ENCODE data around the gene LRRC4C. TPM values are rescaled to one million over a fixed set of nuclear protein-coding genes. Genes with fewer than 3 reads are reported as not detected.

LRRC4C gene
- polyA plus RNA-seq, 1 of the 3 experiments (the other 2 are of a cell fraction) = 0.16 TPM

DNA sequence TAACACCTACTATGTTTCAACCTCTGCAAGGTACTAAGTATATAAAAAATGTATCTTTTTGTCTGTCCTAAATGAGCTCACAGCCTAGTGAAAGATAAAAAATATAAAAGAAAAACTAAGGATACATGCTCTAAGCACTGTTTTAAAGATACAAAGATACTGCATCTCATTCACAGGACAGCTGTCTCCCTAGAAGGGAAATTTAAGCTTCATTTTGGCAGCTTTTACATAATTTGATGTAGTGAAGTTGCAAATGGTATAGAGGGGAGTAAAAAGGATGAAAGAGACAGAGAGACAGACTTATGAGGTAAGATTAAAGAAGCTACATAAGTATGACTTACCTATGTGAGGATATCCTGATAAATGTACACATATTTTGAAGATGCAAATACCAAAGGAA lies 53.6 kb downstream of the LRRC4C start (continued):
- TF ChIP-seq, protein P1, sequence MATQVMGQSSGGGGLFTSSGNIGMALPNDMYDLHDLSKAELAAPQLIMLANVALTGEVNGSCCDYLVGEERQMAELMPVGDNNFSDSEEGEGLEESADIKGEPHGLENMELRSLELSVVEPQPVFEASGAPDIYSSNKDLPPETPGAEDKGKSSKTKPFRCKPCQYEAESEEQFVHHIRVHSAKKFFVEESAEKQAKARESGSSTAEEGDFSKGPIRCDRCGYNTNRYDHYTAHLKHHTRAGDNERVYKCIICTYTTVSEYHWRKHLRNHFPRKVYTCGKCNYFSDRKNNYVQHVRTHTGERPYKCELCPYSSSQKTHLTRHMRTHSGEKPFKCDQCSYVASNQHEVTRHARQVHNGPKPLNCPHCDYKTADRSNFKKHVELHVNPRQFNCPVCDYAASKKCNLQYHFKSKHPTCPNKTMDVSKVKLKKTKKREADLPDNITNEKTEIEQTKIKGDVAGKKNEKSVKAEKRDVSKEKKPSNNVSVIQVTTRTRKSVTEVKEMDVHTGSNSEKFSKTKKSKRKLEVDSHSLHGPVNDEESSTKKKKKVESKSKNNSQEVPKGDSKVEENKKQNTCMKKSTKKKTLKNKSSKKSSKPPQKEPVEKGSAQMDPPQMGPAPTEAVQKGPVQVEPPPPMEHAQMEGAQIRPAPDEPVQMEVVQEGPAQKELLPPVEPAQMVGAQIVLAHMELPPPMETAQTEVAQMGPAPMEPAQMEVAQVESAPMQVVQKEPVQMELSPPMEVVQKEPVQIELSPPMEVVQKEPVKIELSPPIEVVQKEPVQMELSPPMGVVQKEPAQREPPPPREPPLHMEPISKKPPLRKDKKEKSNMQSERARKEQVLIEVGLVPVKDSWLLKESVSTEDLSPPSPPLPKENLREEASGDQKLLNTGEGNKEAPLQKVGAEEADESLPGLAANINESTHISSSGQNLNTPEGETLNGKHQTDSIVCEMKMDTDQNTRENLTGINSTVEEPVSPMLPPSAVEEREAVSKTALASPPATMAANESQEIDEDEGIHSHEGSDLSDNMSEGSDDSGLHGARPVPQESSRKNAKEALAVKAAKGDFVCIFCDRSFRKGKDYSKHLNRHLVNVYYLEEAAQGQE (IDR thresholded peaks at IDR 0.05; ENCODE audit: low read depth, low read length) = no peak
- TF ChIP-seq EZH2phosphoT487 (IDR thresholded peaks at IDR 0.05; ENCODE audit: borderline replicate concordance, low read depth) (no peak), MXI1 (IDR thresholded peaks at IDR 0.05; ENCODE audit: low read depth, low read length) (no peak), TAF1 (IDR thresholded peaks at IDR 0.05; ENCODE audit: borderline replicate concordance, low read depth, low read length) (no peak)
- TF ChIP-seq, protein P2, sequence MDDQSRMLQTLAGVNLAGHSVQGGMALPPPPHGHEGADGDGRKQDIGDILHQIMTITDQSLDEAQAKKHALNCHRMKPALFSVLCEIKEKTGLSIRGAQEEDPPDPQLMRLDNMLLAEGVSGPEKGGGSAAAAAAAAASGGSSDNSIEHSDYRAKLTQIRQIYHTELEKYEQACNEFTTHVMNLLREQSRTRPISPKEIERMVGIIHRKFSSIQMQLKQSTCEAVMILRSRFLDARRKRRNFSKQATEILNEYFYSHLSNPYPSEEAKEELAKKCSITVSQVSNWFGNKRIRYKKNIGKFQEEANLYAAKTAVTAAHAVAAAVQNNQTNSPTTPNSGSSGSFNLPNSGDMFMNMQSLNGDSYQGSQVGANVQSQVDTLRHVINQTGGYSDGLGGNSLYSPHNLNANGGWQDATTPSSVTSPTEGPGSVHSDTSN (IDR thresholded peaks at IDR 0.05) = no peak
- TF ChIP-seq, protein P3, sequence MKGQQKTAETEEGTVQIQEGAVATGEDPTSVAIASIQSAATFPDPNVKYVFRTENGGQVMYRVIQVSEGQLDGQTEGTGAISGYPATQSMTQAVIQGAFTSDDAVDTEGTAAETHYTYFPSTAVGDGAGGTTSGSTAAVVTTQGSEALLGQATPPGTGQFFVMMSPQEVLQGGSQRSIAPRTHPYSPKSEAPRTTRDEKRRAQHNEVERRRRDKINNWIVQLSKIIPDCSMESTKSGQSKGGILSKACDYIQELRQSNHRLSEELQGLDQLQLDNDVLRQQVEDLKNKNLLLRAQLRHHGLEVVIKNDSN (IDR thresholded peaks at IDR 0.05; ENCODE audit: borderline replicate concordance, low read depth) = no peak
- TF ChIP-seq, protein P4, sequence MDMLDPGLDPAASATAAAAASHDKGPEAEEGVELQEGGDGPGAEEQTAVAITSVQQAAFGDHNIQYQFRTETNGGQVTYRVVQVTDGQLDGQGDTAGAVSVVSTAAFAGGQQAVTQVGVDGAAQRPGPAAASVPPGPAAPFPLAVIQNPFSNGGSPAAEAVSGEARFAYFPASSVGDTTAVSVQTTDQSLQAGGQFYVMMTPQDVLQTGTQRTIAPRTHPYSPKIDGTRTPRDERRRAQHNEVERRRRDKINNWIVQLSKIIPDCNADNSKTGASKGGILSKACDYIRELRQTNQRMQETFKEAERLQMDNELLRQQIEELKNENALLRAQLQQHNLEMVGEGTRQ (IDR thresholded peaks at IDR 0.05; ENCODE audit: borderline replicate concordance, low read depth, low read length) = no peak

DNA sequence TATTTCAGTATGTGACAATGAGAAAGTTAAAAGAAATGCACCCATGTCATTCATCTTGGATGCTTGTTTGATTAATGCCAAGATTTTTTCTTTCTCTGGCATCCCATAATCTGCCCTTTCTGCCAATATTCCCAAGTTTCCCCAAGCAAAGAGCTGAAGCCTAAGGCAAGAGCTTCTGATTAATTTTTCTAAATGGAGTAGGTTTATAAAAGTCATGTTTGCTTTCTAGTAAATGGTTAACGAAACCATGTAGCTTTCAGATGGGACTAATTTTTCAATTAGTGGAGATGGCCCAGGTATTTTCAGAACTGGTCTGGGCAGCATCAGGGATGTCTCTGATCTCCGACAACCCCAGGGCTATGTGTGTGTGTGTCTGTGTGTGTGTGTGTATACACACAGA lies 55.3 kb downstream of the LRRC4C start:
- Histone ChIP-seq H3K4me1 (ENCODE audit: control insufficient read depth in 1 of 2, insufficient read depth in 2 of 2, low read depth in 1 of 2, low read length in 1 of 2) (no peaks in the 10 kb centered on the region), H3K27me3 (ENCODE audit: insufficient read depth) (no peaks in the 10 kb centered on the region), H3K9me3 (no peaks in the 10 kb centered on the region), H3K4me3 (ENCODE audit: low read depth in 2 of 2, low read length in 1 of 2) (no peak overlapping the region), H3F3A (replicated peaks; ENCODE audit: insufficient read depth) (no peaks in the 10 kb centered on the region), H3K79me2 (ENCODE audit: insufficient read depth) (no peaks in the 10 kb centered on the region), H3K9me2 (no peaks in the 10 kb centered on the region), H3K4me2 (no peak overlapping the region), H3K27ac (ENCODE audit: low read depth in 2 of 2, low read length in 1 of 2) (no peak overlapping the region), H3K9ac (no peak overlapping the region), H3K36me3 (replicated peaks in 1 of 2; ENCODE audit: control insufficient read depth in 1 of 2, insufficient read depth in 2 of 2, low read length in 1 of 2) (no peaks in the 10 kb centered on the region), H4K20me1 (ENCODE audit: insufficient read depth) (no peaks in the 10 kb centered on the region), H2AFZ (ENCODE audit: low read depth) (no peak overlapping the region)
- ChIA-PET POLR2A (no interaction called here), CTCF (interaction anchor here (1.4 to 1.7 kb wide), 2 partner anchors 12 to 28 kb away, joined by 3 to 5 read pairs; no protein-coding TSS in a partner anchor)
- WGBS (ENCODE audit: low lambda C conversion rate) = 15% methylated on average over 2 of the region's 2 CpGs
- DNase-seq = peak; percentile 1
- TF ChIP-seq RXRA (IDR thresholded peaks at IDR 0.05; ENCODE audit: borderline replicate concordance, low read depth) (no peak), GATA2 (CRISPR knock-in tag; IDR thresholded peaks at IDR 0.05) (no peak), TAF1 (IDR thresholded peaks at IDR 0.05; ENCODE audit: borderline replicate concordance, low read depth, low read length) (no peak), NRF1 (IDR thresholded peaks at IDR 0.05; ENCODE audit: low read depth, low read length) (no peak), YY1 (IDR thresholded peaks at IDR 0.05; ENCODE audit: low read depth) (no peak), ELF1 (IDR thresholded peaks at IDR 0.05) (no peak), POLR2AphosphoS5 (IDR thresholded peaks at IDR 0.05; ENCODE audit: low read depth, low read length) (no peak), FOSL2 (IDR thresholded peaks at IDR 0.05; ENCODE audit: borderline replicate concordance, low read depth) (no peak), CHD2 (IDR thresholded peaks at IDR 0.05; ENCODE audit: low read length, partially characterized antibody) (no peak), RAD21 (IDR thresholded peaks at IDR 0.05; ENCODE audit: low read length) (no peak)
- TF ChIP-seq, protein P5, sequence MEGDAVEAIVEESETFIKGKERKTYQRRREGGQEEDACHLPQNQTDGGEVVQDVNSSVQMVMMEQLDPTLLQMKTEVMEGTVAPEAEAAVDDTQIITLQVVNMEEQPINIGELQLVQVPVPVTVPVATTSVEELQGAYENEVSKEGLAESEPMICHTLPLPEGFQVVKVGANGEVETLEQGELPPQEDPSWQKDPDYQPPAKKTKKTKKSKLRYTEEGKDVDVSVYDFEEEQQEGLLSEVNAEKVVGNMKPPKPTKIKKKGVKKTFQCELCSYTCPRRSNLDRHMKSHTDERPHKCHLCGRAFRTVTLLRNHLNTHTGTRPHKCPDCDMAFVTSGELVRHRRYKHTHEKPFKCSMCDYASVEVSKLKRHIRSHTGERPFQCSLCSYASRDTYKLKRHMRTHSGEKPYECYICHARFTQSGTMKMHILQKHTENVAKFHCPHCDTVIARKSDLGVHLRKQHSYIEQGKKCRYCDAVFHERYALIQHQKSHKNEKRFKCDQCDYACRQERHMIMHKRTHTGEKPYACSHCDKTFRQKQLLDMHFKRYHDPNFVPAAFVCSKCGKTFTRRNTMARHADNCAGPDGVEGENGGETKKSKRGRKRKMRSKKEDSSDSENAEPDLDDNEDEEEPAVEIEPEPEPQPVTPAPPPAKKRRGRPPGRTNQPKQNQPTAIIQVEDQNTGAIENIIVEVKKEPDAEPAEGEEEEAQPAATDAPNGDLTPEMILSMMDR (IDR thresholded peaks at IDR 0.05) = no peak
- TF ChIP-seq, protein P4 (IDR thresholded peaks at IDR 0.05; ENCODE audit: borderline replicate concordance, low read depth, low read length) = no peak
- TF ChIP-seq, protein P1 (IDR thresholded peaks at IDR 0.05; ENCODE audit: low read depth, low read length) = no peak

All from SK-N-SH (cell line).